T-helper 1 cell treated with Interleukin-12 subunit alpha and Interleukin-12 subunit beta and Interleukin-4 antibody, amounts not matched to agents 30 μg/mL and 1 μg/mL, for 36 hours (primary cell): ENCODE measurements around the gene CLIP4.

ENCODE experiments used
- H3K27ac Mint-ChIP-seq: one replicate; pipeline ENCODE4 v1.8.0; 2021; ENCODE audit warnings: mild to moderate bottlenecking, mixed read lengths
- H3K27me3 Mint-ChIP-seq: one replicate; pipeline ENCODE4 v1.8.0; 2021; ENCODE audit warnings: low read depth, mixed read lengths
- H3K36me3 Mint-ChIP-seq: one replicate; pipeline ENCODE4 v1.8.0; 2021; ENCODE audit warnings: low read depth, mixed read lengths
- H3K4me1 Mint-ChIP-seq: one replicate; pipeline ENCODE4 v1.8.0; 2021; ENCODE audit warnings: low read depth, mixed read lengths
- H3K4me3 Mint-ChIP-seq: one replicate; pipeline ENCODE4 v1.8.0; 2021; ENCODE audit warnings: mild to moderate bottlenecking, moderate library complexity, mixed read lengths
- H3K9me3 Mint-ChIP-seq: one replicate; pipeline ENCODE4 v1.8.0; 2021; ENCODE audit warnings: mixed read lengths

CLIP4 gene

GRCh38 chr2:29202819-29203495, 87.7 kb downstream of the CLIP4 start:
- Mint-ChIP-seq H3K27me3 (no peaks in the 10 kb centered on the region), H3K27ac (no peak overlapping the region), H3K9me3 (no peaks in the 10 kb centered on the region), H3K36me3 (peaks cover 1% of the 10 kb centered on the region), H3K4me1 (no peaks in the 10 kb centered on the region), H3K4me3 (no peak overlapping the region)

- H3K27ac Mint-ChIP-seq: no peak overlapping the region
- peaks cover 1% of the 10 kb centered on the region for H3K36me3 Mint-ChIP-seq
- H3K4me1 Mint-ChIP-seq: no peaks in the 10 kb centered on the region
- no peaks in the 10 kb centered on the region for H3K27me3 Mint-ChIP-seq
- H3K4me3 Mint-ChIP-seq: no peak overlapping the region
- no peaks in the 10 kb centered on the region for H3K9me3 Mint-ChIP-seq
These were observed 91.7 kb downstream of the CLIP4 start for GRCh38 chr2:29206941-29207340.

- Mint-ChIP-seq H3K27ac (no peak overlapping the region), H3K4me1 (no peaks in the 10 kb centered on the region), H3K27me3 (no peaks in the 10 kb centered on the region), H3K4me3 (no peak overlapping the region), H3K9me3 (no peaks in the 10 kb centered on the region), H3K36me3 (peaks cover 1% of the 10 kb centered on the region)
These were observed 92.3 kb downstream of the CLIP4 start for GRCh38 chr2:29207352-29208148.

- H3K27me3 Mint-ChIP-seq: no peaks in the 10 kb centered on the region
- H3K27ac Mint-ChIP-seq: no peak overlapping the region
- H3K36me3 Mint-ChIP-seq: no peaks in the 10 kb centered on the region
- H3K4me3 Mint-ChIP-seq: no peak overlapping the region
- H3K9me3 Mint-ChIP-seq: no peaks in the 10 kb centered on the region
- peaks cover 2% of the 10 kb centered on the region for H3K4me1 Mint-ChIP-seq
These were observed 94.3 kb downstream of the CLIP4 start for GRCh38 chr2:29209551-29209950.

- H3K27ac Mint-ChIP-seq: no peak overlapping the region
- H3K36me3 Mint-ChIP-seq: no peaks in the 10 kb centered on the region
- no peak overlapping the region for H3K4me3 Mint-ChIP-seq
- peaks cover 2% of the 10 kb centered on the region for H3K4me1 Mint-ChIP-seq
- no peaks in the 10 kb centered on the region for H3K27me3 Mint-ChIP-seq
- H3K9me3 Mint-ChIP-seq: no peaks in the 10 kb centered on the region
These were observed 96.8 kb downstream of the CLIP4 start for GRCh38 chr2:29212009-29212408.

GRCh38 chr2:29213888-29214291, 98.7 kb downstream of the CLIP4 start:
- Mint-ChIP-seq H3K4me1 (peaks cover 2% of the 10 kb centered on the region), H3K9me3 (no peaks in the 10 kb centered on the region), H3K27me3 (no peaks in the 10 kb centered on the region), H3K4me3 (no peak overlapping the region), H3K27ac (no peak overlapping the region), H3K36me3 (no peaks in the 10 kb centered on the region)

- no peaks in the 10 kb centered on the region for H3K36me3 Mint-ChIP-seq
- H3K27ac Mint-ChIP-seq: no peak overlapping the region
- no peak overlapping the region for H3K4me3 Mint-ChIP-seq
- no peaks in the 10 kb centered on the region for H3K27me3 Mint-ChIP-seq
- peaks cover 2% of the 10 kb centered on the region for H3K4me1 Mint-ChIP-seq
- no peaks in the 10 kb centered on the region for H3K9me3 Mint-ChIP-seq
These were observed 99.9 kb downstream of the CLIP4 start for GRCh38 chr2:29215073-29215472.

- H3K27me3 Mint-ChIP-seq: no peaks in the 10 kb centered on the region
- H3K9me3 Mint-ChIP-seq: no peaks in the 10 kb centered on the region
- H3K4me1 Mint-ChIP-seq: peaks cover 2% of the 10 kb centered on the region
- no peak overlapping the region for H3K27ac Mint-ChIP-seq
- no peak overlapping the region for H3K4me3 Mint-ChIP-seq
- H3K36me3 Mint-ChIP-seq: no peaks in the 10 kb centered on the region
These were observed 100.8 kb downstream of the CLIP4 start for GRCh38 chr2:29215739-29216608.

- Mint-ChIP-seq H3K36me3 (no peaks in the 10 kb centered on the region), H3K27ac (no peak overlapping the region), H3K4me3 (no peak overlapping the region), H3K27me3 (no peaks in the 10 kb centered on the region), H3K9me3 (no peaks in the 10 kb centered on the region), H3K4me1 (peaks cover 2% of the 10 kb centered on the region)
These were observed 101.3 kb downstream of the CLIP4 start for GRCh38 chr2:29216609-29216909.

- H3K36me3 Mint-ChIP-seq: no peaks in the 10 kb centered on the region
- H3K27me3 Mint-ChIP-seq: no peaks in the 10 kb centered on the region
- H3K4me1 Mint-ChIP-seq: peaks cover 2% of the 10 kb centered on the region
- no peaks in the 10 kb centered on the region for H3K9me3 Mint-ChIP-seq
- H3K4me3 Mint-ChIP-seq: no peak overlapping the region
- H3K27ac Mint-ChIP-seq: no peak overlapping the region
These were observed 102.9 kb downstream of the CLIP4 start for GRCh38 chr2:29218071-29218470.

- no peaks in the 10 kb centered on the region for H3K27me3 Mint-ChIP-seq
- no peaks in the 10 kb centered on the region for H3K9me3 Mint-ChIP-seq
- no peak overlapping the region for H3K27ac Mint-ChIP-seq
- H3K4me1 Mint-ChIP-seq: peaks cover 2% of the 10 kb centered on the region
- H3K4me3 Mint-ChIP-seq: no peak overlapping the region
- no peaks in the 10 kb centered on the region for H3K36me3 Mint-ChIP-seq
These were observed 103.4 kb downstream of the CLIP4 start for GRCh38 chr2:29218550-29219125.

- Mint-ChIP-seq H3K4me1 (no peaks in the 10 kb centered on the region), H3K9me3 (no peaks in the 10 kb centered on the region), H3K27ac (no peak overlapping the region), H3K36me3 (no peaks in the 10 kb centered on the region), H3K27me3 (no peaks in the 10 kb centered on the region), H3K4me3 (no peak overlapping the region)
These were observed 104.2 kb downstream of the CLIP4 start for GRCh38 chr2:29219374-29219773.

GRCh38 chr2:29220506-29221270, 105.5 kb downstream of the CLIP4 start:
- Mint-ChIP-seq H3K36me3 (no peaks in the 10 kb centered on the region), H3K4me1 (no peaks in the 10 kb centered on the region), H3K9me3 (no peaks in the 10 kb centered on the region), H3K27me3 (no peaks in the 10 kb centered on the region), H3K4me3 (no peak overlapping the region), H3K27ac (no peak overlapping the region)
